Activated CD4-positive, CD25-positive, alpha-beta regulatory T cell treated with anti-CD3 and anti-CD28 coated beads, Interleukin-2, amount 50 U/mL, for 16 hours (primary cell): Measurements from ENCODE around the gene PPP1R15B.
A peak's percentile ranks its signal among the peaks of the same experiment; 100 is the strongest.

Experiments used
- DNase-seq: peaks from one replicate; pipeline ENCODE4 v3.0.0-alpha.2; 2020; ENCODE audit warnings: low read depth, low spot score

PPP1R15B gene

DNA sequence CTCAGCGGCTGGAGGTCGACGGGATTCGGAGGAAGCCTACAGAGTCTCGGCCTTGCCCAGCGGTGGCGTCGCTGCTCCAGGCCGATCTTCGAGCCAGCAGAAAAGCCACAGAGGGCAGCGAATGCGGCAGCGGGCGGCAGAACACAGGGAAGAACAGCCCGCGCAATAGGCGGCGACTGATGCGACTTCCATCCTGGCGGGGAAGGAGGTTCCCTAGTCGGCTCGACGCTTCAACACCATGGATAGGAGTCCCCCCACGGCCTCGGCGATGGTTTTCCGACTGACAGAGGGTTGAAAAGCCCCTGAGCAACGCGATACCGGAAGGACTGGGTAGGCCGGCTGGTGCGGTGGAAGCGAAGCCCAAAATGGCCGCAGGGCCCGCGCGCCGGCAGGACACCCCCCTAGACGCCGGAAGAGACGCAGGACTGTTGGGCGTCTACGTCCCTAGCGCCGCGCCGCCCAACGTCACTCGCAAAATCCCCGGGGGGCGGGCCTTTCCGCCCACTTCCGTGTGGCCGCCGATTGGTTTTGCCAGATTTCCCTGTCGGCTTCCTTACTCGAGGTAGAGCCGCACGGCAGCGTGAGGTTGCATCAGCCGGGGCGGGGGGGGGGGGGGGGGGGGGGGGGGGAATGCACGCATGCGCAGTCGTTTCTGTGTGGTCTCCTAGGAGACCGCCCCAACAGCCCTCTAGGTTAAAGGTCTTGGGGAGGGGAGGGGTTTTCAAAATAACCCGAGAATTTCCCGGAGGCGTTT is at the start of gene PPP1R15B:
Gene PPP1R15B (minus strand): TSS at position 367 of the 754 bp plus-strand sequence. CDS start 406 bp downstream, outside the sequence.
- peak; percentile 96 for DNase-seq

DNA sequence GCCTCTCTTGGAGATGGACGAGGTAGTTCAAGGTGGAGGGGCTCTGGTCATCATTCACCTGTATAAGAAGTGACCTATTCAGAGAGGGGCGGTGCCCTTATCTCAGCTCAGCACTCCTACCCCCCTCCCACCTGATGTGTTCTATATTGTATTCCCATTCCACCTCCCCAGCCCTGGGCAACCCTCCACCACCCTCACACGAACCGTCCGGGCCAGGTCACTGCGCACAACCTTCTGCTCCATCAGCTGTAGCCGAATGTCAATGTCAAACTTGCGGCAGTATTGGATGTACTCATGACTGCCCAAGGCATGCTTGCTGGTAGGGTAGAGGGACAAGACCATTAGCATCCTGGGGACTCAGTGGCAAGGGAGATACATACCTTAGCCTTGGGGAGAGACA is 48.7 kb upstream of the PPP1R15B start:
- DNase-seq: no peak

DNA sequence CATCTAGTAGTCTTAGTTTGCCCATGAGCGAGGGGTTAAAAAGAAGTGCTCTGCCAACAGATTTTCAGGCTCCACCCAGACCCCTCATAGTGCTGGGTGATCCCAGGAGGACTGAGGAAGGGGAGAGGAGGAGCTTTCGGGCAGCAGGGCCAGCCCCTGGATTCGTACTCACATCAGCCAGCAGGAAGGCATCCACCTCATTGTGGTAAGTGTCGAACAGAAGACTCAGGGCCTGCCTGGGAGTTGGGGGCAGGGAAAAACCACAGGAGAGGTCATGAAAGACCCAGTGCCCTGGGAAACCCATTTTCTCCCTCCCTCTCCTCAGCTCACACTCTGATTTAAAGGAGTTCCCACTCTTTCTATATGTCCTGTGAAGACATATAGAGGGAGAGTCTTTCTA is 48.1 kb upstream of the PPP1R15B start:
- no peak for DNase-seq

DNA sequence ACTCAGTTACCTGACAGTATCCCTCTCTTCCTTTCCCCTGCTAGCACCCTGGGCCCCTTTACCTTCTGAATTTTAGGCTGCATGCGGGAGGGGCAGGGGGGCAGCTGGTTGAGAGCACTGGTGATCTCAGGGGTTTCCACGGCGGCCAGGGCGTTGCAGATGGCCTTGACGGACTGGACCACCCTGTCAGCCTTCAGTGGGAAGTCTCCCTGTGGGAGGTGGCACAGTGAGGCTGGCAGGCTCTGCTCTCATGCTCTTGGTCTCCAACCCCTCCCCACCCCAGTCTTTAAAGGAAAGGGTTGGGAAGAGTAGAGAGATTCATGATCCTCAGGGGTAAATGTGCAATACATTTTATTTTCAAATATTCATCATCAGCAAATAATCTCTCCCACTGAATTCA is 46.0 kb upstream of the PPP1R15B start:
- DNase-seq: no peak

DNA sequence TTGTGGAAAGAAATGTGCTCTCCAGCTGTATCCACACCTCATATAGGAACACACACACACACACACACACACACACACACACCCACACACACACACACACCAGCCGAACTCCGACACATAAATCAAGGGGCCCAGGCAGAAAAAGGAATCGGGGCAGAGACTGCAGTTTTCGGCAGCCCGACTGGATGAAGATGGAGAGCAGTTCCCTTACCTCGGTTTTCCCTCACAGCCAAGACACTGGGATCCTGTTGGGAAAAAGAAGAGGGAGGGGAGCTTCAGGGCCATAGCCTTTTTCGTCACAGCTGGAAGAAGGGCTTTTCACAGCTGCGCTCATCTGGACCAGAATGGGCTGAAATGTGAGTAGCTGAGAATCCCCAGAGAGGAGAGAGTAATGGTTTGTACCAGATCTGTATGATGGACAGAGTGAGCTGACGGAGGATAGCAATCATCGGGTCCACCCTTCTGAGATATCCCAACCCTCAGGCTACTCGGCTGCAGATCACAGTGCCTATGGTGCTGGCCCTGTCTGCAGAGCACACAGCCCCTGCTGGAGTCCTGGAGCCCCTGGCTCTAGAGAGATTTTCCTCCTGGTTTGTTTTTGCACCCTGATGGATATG is 45.3 kb upstream of the PPP1R15B start:
- DNase-seq: no peak

DNA sequence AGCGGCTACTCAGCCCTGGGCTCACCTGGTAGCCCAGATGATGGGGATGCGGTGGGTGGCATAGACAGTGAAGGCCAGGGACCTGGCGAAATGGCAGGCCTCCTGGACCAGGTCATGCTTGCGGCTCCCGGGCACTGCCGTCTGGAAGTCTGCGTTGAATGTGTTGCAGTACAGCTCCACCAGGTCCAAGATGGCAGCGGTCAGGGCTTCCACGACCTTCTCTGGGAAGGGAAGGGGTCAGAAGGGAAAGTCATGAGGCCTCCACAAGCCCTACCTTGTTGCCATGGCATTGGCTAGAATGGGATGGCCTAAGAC is 44.2 kb upstream of the PPP1R15B start:
- DNase-seq: no peak

DNA sequence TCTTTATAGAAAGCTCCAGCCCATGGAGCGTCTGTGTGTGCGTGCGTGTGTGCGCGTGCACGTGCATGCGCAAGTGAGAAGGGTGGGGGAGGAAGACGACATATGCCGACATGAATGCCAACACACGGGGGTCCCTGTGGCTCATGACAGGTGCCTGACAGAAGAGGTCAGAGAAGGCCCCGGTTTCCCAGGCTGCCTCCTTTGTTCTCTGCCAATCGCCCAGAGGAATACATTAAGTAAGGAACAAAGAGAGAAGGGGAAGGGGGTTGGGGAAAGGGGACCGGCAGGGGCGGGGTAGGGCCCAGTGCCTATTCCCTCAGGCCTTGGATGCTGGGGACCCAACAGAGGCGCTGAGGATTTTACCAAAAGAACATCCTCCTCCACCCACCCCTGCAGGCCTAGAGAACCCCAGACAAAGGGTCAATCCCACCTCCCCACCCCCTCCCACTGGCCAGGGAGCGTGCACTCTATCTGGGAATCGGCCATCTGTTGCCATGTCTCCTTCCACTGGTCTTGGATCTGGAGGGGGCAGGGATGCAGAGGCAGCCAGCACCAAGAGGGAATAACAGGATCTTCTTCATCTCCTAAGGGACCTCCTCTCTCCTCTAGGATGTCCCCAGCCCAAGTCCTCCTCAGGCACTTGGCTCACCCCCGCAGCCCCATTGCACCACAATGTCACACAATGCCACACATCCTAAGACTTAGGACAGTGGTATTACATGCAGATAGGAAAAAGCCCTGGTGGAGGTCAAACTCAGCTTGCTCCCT is 43.6 kb upstream of the PPP1R15B start:
- DNase-seq: no peak

DNA sequence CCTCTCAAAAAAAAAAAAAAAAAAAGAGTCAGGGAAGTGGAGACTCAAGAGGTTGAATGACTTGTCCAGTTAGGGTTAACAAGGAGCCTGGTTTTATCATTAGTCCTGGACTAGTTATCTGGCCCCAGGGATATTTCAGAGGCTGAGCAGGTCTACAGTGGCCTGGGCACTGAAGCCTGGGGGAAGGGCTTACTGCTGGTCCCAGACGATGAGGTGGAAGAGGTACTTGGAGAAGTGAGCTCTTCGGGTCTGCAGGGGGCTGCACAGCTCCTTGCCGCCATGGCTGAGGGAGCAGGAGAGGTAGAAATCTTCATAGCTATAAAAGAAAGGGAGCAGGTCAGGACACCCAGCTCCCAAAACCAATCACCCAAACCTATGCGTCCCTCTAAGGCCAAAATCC is 42.9 kb upstream of the PPP1R15B start:
- no peak for DNase-seq

DNA sequence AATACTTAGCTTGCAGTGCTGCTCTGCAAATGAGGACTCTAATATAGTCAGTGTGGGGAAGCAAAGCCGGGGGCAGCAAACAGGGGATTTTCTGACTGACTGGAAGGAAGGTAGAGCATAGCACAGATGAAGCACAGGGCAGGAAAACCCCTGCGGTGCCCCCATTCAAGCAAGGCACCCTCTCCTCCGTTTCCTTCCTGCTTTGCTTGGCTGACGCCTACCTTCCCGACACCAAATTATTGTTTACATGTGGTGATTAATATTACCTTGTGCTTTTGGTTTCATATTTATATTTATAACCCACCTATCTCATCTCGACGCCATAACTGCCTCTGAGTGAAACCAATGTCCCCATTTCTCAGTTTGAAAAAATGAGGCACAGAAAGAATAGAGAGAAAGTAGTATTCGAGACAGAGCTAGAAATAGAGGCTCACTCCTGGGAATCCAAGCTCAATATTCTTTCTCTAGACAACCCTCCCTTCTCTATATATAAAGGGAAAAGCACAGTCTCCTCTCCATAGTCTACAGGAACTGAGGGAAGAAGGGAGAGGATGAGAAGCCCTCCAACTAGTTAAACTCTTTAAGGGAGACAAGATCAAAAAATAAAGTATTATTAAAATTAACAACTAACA is 41.6 kb upstream of the PPP1R15B start:
- peak; percentile 55 for DNase-seq

DNA sequence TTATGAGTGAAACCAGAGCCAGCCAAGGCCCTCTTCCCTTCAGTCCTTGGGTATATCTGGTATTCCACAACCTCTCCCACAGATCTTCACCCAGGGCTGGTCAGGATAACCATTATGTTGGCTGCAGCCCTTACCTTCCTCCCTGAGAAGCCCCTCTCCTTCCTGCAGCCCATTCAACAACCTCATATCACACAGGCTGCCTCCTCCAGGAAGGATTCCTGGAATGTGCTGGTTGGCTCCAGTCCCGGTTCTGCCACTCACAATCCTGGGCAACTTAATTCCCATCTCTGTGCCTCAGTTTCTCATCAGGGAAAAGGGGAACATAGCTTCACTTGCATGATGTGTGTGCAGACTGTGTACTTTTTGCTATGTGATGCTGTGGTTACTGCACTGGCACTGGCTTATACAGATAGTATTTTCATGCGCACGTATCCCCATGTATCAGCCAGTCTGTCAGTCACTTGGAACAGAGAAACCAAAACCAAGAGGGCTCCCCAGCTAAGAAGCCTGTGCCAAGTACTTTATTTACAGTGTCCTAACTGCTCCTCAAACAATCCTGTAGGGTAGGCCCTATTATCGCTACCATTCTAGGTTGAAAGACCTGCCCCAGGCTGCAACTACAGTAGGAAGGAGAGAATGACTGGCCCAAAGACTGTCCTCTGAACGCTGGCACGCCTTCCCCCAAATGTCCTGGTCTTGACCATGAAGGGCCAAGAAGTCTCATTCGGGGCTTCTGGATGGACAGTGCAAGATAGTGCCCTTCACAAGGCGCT is 39.9 kb upstream of the PPP1R15B start:
- DNase-seq: no peak

DNA sequence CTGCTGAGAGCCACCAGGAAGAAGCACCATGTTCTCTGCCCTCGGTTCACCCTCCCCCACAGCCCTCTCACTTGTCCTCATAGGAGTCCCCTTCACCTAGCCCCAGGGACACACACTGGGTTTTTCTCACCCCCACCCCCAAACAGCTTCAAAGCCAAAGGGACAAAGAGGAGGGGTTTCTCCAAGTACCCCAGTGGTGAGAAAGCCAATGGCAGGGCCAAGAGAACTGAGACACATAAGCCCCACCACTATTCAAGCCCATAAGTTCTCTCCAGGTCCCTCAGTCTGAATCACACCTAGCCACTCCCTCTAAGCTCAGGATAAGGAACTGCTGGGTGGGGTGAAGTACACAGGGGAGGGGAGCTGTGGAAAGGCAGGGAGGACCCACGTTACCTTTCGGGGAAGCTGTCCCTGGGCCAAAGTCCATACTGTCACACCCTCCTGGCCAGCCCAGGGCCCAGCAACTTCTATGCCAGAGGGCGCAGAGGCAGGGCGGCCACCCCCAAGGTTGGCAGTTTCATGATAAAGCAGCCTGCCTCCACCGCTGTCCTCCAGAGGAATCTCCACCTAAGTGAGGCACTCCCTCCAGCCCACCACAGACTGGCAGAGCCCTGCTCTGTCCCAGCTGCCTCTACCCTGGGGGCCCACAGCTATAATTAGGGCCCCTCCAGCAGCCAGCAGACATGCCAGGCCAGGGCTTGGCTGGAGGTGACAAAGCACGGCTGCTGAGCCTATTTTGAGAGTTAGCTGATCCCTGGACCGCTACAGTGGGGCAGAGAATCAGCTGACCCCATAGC is 39.0 kb upstream of the PPP1R15B start:
- DNase-seq: no peak

DNA sequence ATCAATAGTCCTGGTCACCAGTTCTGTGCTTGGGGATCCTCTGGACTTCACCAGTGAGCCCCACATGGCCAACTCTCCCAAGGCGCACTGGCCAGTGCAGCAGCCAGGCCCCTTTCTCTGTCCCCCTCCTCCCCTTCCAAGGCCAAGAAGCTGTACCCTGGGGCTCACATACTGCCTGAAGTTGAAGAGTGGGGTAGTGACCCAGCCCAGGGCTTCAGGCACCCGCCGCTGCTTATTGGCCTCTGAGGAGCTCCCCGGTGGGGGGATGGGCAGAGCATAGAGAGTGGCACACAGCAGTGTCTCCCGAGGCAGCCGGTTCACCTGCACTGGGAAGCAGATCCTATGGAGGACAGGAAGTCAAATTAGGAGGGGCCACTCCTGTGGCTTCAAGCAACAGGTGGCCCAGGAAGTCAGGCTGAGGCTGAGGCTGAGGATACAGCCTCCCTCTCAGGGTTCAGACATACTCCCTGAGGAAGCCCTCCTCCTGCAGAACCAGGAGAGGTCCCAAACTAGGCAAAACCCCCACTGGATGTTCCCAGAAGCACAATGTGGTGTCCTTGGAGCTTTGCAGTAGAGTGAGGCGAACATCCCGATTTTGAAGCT is 38.2 kb upstream of the PPP1R15B start:
- DNase-seq: no peak

DNA sequence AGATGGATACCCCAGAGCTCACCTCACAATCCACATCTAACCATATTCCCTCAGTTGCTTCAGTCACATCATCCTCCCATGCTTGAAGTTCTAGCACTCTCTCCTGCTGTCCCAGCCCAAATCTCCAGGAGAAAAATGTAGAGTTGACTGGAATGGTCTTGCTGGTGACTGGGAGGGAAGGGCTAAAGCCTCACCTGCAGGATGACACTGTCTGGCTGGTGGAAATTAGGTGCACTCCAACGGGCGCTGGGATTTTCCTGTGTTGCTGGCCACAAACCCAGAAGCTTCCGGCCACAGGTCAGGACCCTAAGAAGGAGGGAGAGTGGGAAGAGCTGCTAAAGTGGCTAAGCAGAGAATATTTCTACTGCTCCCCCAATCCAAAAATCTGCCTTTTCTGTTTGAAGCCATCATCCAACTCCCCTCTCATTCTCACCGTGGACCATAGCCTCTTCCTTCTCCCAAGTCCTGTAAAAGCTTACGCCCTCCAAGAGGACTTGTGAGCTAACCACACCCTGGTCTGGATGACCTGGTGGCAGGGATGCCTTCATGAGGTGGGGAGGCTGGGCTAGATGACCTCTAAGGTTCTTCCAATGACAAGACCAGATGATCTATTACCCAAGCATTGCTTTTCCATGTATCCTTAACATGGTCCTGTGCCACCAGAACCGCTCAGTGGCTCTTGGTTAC is 37.5 kb upstream of the PPP1R15B start:
- no peak for DNase-seq

DNA sequence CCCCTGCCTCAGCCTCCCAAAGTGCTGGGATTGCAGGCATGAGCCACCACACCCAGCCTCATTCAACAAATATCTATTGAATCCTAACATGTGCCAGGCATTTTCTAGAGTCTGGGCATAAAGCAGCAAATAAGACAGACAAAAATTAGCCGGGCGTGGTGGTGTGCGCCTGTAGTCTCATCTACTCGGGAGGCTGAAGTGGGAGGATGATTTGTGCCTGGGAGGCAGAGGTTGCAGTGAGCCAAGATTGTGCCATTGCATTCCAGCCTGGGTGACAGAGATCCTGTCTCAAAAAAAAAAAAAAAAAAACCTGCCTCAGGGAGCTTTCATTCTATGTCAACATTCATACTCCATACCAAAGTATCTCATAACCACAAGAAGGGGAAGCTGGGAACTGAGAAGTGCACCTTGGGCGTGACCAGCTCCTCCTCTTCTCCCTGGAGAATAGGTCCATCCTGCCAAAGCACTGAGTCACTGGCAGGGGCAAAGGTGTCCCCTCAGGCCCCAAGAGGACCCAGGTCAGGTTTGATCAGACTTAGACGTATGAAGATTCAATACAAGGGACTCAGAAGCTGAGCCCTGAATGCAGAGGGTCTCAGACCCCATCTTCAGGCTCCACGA is 36.8 kb upstream of the PPP1R15B start:
- no peak for DNase-seq

DNA sequence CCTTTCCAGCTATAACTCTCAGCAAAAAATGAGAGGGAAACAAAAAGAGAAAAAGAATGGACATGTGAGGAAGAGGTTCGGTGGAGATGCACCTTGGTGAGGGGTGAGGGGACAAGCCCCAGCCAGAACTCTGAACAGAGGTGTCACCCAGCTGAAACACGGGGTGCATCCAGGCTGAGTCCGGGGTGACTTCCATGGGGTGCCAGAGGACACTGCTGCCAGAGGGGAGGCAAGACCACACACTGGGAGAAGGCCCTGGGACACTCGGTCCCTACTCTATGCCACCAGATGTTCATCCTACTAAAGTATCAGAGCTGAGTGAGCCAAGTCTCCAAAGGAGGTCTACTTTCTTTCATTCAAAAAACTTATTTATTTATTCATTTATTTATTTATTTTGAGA is 36.1 kb upstream of the PPP1R15B start:
- DNase-seq: no peak

DNA sequence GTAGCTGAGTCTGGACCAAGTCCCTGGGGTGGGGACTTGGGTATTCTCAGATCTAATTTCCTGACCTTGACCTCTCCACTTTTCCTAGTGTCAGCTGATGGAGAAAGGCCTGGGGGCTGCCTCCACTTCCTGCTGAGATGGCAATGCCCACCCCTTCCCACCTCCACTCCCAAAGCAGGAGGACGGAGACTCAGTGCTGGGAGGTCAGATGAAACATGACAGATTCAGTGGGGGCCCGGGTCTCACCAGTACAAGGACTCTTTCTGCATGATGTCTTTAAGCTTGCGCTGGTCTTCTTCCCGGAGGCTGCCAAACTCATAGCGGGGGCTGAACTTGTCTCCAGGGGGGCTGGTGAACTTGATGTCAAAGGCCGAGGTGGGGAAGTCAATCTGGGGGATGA is 35.6 kb upstream of the PPP1R15B start:
- no peak for DNase-seq

DNA sequence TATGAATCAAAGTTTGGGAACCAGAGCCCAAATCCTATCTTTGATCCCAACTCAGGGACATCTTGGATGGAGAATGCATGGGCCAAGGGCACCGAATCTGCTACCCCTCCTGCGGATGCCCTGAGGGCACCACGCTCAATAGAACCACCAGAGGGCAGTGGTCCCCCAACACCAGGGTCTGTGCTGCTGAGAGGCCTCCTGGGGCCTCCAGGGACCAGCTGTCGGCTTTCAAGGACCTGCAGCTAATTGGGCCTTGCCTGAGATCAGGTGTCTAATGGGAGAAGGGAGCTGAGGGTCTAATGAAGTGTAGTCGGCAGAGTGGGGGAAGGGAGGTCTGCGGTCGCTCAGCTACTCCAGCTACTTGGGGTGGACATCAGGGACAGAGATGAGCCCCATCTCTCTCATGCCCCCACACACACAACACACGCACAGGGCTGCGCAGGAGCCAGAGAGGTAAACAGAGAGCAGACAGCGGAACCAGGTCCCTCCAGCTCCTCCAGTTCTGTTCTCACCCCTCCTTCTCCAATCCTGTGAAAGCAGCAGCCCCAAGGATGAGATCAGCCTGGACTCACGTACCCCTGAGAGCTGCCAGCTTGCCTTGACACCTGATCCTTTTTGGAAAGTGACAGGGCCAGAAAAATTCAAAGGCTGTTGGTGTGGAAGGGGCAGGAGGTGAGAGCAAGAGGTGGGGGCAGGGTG is 34.9 kb upstream of the PPP1R15B start:
- peak; percentile 63 for DNase-seq

DNA sequence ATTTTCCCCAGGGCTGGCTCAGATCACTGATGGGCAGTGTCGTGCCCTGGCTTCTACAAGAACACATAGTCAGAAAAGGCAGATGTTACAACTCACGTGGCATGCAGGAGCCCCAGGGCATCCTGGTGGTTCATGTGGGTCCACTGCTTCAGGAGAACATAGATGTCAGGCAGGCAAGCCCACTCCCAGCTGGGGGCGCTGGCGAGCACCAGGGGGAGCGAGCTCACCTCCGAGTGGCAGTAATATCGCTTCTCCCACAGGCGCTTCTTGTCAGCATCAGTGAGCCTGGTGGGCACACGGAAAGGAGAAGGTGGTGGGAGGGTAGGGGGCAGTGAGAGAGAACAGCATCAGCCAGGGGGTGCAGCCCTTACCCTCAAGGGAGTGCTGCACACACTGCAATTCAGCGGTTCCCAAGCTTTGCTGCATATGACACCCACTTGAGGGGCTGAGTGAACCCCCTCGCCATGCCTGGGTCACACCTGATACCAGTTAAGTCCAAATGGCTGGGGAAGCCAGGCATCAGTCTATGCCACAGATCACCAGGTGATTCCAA is 34.3 kb upstream of the PPP1R15B start:
- no peak for DNase-seq
